NCI-H446 treated with DMSO at 0.1 percent for 48 hours (cell line): ENCODE measurements around the gene FANCI.

ENCODE experiments used
- DNase-seq: peaks from one replicate; lab custom pipeline; 2025; lab: John Stamatoyannopoulos, UW

The FANCI gene

GRCh38 chr15:89243691-89244573, at the start of gene FANCI:
TSS of gene FANCI (plus strand) at chr15:89243979. CDS start at chr15:89247648, 3,669 bp downstream.
- DNase-seq, result peak; percentile 71

GRCh38 chr15:89194608-89195007, 49.2 kb upstream of the FANCI start:
- DNase-seq, result no peak

GRCh38 chr15:89195836-89196235, 47.9 kb upstream of the FANCI start:
- DNase-seq, result no peak

GRCh38 chr15:89196241-89196640, 47.5 kb upstream of the FANCI start:
- DNase-seq, result no peak

- no peak for DNase-seq
Observed at GRCh38 chr15:89196994-89197393, 46.8 kb upstream of the FANCI start.

GRCh38 chr15:89197503-89197971, 46.2 kb upstream of the FANCI start:
- DNase-seq, result no peak

GRCh38 chr15:89198196-89198595, 45.6 kb upstream of the FANCI start:
- no peak for DNase-seq

GRCh38 chr15:89198934-89199333, 44.8 kb upstream of the FANCI start:
- DNase-seq, result no peak

- no peak for DNase-seq
Observed at GRCh38 chr15:89199746-89200145, 44.0 kb upstream of the FANCI start.

- DNase-seq, result no peak
Observed at GRCh38 chr15:89200182-89200581, 43.6 kb upstream of the FANCI start.

- no peak for DNase-seq
Observed at GRCh38 chr15:89201465-89202005, 42.2 kb upstream of the FANCI start.

- no peak for DNase-seq
Observed at GRCh38 chr15:89203705-89204273, 40.0 kb upstream of the FANCI start.

GRCh38 chr15:89205991-89206585, 37.7 kb upstream of the FANCI start:
- no peak for DNase-seq

GRCh38 chr15:89206908-89207331, 36.9 kb upstream of the FANCI start:
- peak; percentile 39 for DNase-seq

- no peak for DNase-seq
Observed at GRCh38 chr15:89208256-89208655, 35.5 kb upstream of the FANCI start.

- no peak for DNase-seq
Observed at GRCh38 chr15:89209057-89209456, 34.7 kb upstream of the FANCI start.

- no peak for DNase-seq
Observed at GRCh38 chr15:89211678-89212170, 32.1 kb upstream of the FANCI start.

- no peak for DNase-seq
Observed at GRCh38 chr15:89215627-89216026, 28.2 kb upstream of the FANCI start.

- no peak for DNase-seq
Observed at GRCh38 chr15:89217031-89217430, 26.7 kb upstream of the FANCI start.

GRCh38 chr15:89217686-89218376, 25.9 kb upstream of the FANCI start:
- no peak for DNase-seq

- DNase-seq, result no peak
Observed at GRCh38 chr15:89218531-89218930, 25.2 kb upstream of the FANCI start.

- DNase-seq, result no peak
Observed at GRCh38 chr15:89221543-89221942, 22.2 kb upstream of the FANCI start, which contains the start of gene RLBP1. TSS of gene RLBP1 (minus strand) at chr15:89221579. CDS start at chr15:89218975, 2,604 bp downstream.
